IMR-90 (cell line): Measurements from ENCODE around the gene ADD2.

Experiments
- CEBPB ChIP-seq: IDR thresholded peaks from 2 replicates; pipeline ENCODE4 v1.6.1; 2012; ENCODE audit warnings: low read depth, low read length, improper control_type of control experiment
- FOS ChIP-seq: fragments of 150-350 bp; IDR thresholded peaks from 2 replicates; pipeline ENCODE4 v1.6.1; 2016; ENCODE audit warnings: low read depth, low read length
- MAZ ChIP-seq: IDR thresholded peaks from 2 replicates; pipeline ENCODE4 v1.6.1; 2012; ENCODE audit warnings: low read depth, mild to moderate bottlenecking, low read length, improper control_type of control experiment, moderate library complexity, borderline replicate concordance
- NFE2L2 ChIP-seq: fragments of 150-350 bp; IDR thresholded peaks from 2 replicates; pipeline ENCODE4 v1.6.1; 2016; ENCODE audit warnings: low read depth, mild to moderate bottlenecking, low read length
- POLR2A ChIP-seq: IDR thresholded peaks from 2 replicates; pipeline ENCODE4 v1.6.1; 2012; ENCODE audit warnings: mild to moderate bottlenecking, low read depth, low read length
- RAD21 ChIP-seq: IDR thresholded peaks from 2 replicates; pipeline ENCODE4 v1.6.1; 2012; ENCODE audit warnings: low read length, improper control_type of control experiment
- RFX5 ChIP-seq: IDR thresholded peaks from 2 replicates; pipeline ENCODE4 v1.8.0; 2012; ENCODE audit warnings: low read depth, mild to moderate bottlenecking, low read length, moderate library complexity
- SMC3 ChIP-seq: fragments of 150-350 bp; IDR thresholded peaks from 2 replicates; pipeline ENCODE4 v1.6.1; 2016; ENCODE audit warnings: low read depth, mild to moderate bottlenecking, antibody characterized with exemption, low read length, moderate library complexity
- TF ChIP-seq, protein P1 (sequence below): conservative IDR thresholded peaks from 2 replicates; pipeline ENCODE4 v1.5.1; 2012; ENCODE audit warnings: mild to moderate bottlenecking, low read depth, low read length, improper control_type of control experiment
- TF ChIP-seq, protein P2 (sequence below): fragments of 150-350 bp; IDR thresholded peaks from 2 replicates; pipeline ENCODE4 v1.6.1; 2017; ENCODE audit warnings: mild to moderate bottlenecking, antibody characterized with exemption, low read length, low read depth
- TF ChIP-seq, protein P3 (sequence below): fragments of 150-350 bp; IDR thresholded peaks from 2 replicates; pipeline ENCODE4 v1.6.1; 2016; ENCODE audit warnings: low read depth, mild to moderate bottlenecking, low read length, moderate library complexity, borderline replicate concordance

DNA sequence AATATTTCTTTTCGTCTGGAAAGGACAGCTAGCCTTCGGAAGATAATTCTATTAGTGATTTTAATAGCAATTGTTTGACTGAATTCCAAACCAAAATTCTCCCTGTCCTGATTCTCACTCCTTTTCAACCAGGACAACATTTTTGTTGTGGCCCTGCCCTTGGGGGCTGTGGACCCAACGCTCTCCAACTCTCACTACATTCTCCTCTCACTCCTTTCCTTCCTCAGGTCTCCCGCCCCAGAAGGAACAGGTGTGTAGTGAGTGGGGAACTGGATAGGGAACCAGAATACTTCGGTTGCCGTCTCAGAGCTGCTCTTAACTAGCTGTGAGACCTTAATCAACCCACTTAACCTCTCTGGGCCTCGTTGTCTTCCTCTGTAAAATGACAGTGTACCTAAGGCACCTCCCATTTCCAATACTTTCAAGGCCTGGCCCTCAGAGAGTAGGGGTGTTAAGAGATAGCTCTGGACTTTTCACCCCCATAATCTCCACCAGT, 638 bp upstream of the ADD2 start:
- TF ChIP-seq, protein P1, sequence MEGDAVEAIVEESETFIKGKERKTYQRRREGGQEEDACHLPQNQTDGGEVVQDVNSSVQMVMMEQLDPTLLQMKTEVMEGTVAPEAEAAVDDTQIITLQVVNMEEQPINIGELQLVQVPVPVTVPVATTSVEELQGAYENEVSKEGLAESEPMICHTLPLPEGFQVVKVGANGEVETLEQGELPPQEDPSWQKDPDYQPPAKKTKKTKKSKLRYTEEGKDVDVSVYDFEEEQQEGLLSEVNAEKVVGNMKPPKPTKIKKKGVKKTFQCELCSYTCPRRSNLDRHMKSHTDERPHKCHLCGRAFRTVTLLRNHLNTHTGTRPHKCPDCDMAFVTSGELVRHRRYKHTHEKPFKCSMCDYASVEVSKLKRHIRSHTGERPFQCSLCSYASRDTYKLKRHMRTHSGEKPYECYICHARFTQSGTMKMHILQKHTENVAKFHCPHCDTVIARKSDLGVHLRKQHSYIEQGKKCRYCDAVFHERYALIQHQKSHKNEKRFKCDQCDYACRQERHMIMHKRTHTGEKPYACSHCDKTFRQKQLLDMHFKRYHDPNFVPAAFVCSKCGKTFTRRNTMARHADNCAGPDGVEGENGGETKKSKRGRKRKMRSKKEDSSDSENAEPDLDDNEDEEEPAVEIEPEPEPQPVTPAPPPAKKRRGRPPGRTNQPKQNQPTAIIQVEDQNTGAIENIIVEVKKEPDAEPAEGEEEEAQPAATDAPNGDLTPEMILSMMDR: no peak
- TF ChIP-seq RFX5 (no peak), POLR2A (no peak), CEBPB (no peak), SMC3 (no peak), FOS (no peak), MAZ (no peak), NFE2L2 (no peak), RAD21 (no peak)
- TF ChIP-seq, protein P2, sequence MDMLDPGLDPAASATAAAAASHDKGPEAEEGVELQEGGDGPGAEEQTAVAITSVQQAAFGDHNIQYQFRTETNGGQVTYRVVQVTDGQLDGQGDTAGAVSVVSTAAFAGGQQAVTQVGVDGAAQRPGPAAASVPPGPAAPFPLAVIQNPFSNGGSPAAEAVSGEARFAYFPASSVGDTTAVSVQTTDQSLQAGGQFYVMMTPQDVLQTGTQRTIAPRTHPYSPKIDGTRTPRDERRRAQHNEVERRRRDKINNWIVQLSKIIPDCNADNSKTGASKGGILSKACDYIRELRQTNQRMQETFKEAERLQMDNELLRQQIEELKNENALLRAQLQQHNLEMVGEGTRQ: no peak
- TF ChIP-seq, protein P3, sequence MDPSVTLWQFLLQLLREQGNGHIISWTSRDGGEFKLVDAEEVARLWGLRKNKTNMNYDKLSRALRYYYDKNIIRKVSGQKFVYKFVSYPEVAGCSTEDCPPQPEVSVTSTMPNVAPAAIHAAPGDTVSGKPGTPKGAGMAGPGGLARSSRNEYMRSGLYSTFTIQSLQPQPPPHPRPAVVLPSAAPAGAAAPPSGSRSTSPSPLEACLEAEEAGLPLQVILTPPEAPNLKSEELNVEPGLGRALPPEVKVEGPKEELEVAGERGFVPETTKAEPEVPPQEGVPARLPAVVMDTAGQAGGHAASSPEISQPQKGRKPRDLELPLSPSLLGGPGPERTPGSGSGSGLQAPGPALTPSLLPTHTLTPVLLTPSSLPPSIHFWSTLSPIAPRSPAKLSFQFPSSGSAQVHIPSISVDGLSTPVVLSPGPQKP: no peak
